HG03565 (cell line): ENCODE measurements around the gene PTPRO.

Experiments used
- ATAC-seq: cut with Tn5 transposase; IDR thresholded peaks from one replicate; pipeline ENCODE4 v1.9.1; 2021; ENCODE audit warnings: mild to moderate bottlenecking, moderate library complexity; ENCODE audit not compliant: unreplicated experiment

Gene PTPRO

GRCh38 chr12:15522574-15523187 lies 200.4 kb downstream of the PTPRO start:
- no peak for ATAC-seq

- no peak for ATAC-seq
These were observed 203.1 kb downstream of the PTPRO start for GRCh38 chr12:15525441-15525840.

- ATAC-seq = peak; percentile 100
These were observed 203.7 kb downstream of the PTPRO start for GRCh38 chr12:15526033-15526432.

- ATAC-seq = no peak
These were observed 205.1 kb downstream of the PTPRO start for GRCh38 chr12:15527201-15528080.

GRCh38 chr12:15528666-15529065 lies 206.4 kb downstream of the PTPRO start:
- no peak for ATAC-seq

GRCh38 chr12:15530361-15530760 lies 208.1 kb downstream of the PTPRO start:
- no peak for ATAC-seq

GRCh38 chr12:15532364-15532977 lies 210.2 kb downstream of the PTPRO start:
- ATAC-seq = peak; percentile 80

GRCh38 chr12:15534322-15534721 lies 212.0 kb downstream of the PTPRO start:
- ATAC-seq = peak; percentile 78

GRCh38 chr12:15534874-15535273 lies 212.6 kb downstream of the PTPRO start:
- no peak for ATAC-seq

- ATAC-seq = no peak
These were observed 213.1 kb downstream of the PTPRO start for GRCh38 chr12:15535352-15535781.

GRCh38 chr12:15536446-15536845 lies 214.1 kb downstream of the PTPRO start:
- no peak for ATAC-seq

GRCh38 chr12:15538881-15539280 lies 216.6 kb downstream of the PTPRO start:
- ATAC-seq = no peak

GRCh38 chr12:15540005-15540404 lies 217.7 kb downstream of the PTPRO start:
- ATAC-seq = no peak

GRCh38 chr12:15540469-15540872 lies 218.2 kb downstream of the PTPRO start:
- ATAC-seq = no peak

GRCh38 chr12:15541996-15542631 lies 219.8 kb downstream of the PTPRO start:
- no peak for ATAC-seq

GRCh38 chr12:15543347-15543746 lies 221.0 kb downstream of the PTPRO start:
- no peak for ATAC-seq

- no peak for ATAC-seq
These were observed 222.3 kb downstream of the PTPRO start for GRCh38 chr12:15544589-15544988.

- ATAC-seq = no peak
These were observed 223.0 kb downstream of the PTPRO start for GRCh38 chr12:15545334-15545733.

- ATAC-seq = peak; percentile 87
These were observed 223.9 kb downstream of the PTPRO start for GRCh38 chr12:15546102-15546701.

- no peak for ATAC-seq
These were observed 224.8 kb downstream of the PTPRO start for GRCh38 chr12:15547063-15547462.

- no peak for ATAC-seq
These were observed 225.4 kb downstream of the PTPRO start for GRCh38 chr12:15547691-15548090.
